IMR-90 (cell line): ENCODE results near the gene ERICH2. TPM values are rescaled to one million over a fixed set of nuclear protein-coding genes. Genes with fewer than 3 reads are reported as not detected.

Source experiments
- ATAC-seq: fragments of 200-7000 bp; cut with Tn5 transposase; 2 replicates; pipeline ENCODE4 v1.9.1; 2020; ENCODE audit warnings: low read depth, mild to moderate bottlenecking, moderate library complexity
- BruUV-seq: library from RNA; stranded (reverse); fragments of 400-500 nt; replicated peaks from 2 replicates; lab custom pipeline; 2021; lab: Mats Ljungman, UMichigan
- CTCF ChIA-PET: fragments of 300-600 bp; formaldehyde crosslinking; extraction: SDS; loops from one replicate; lab custom pipeline; 2021; ENCODE audit warnings: antibody characterized with exemption; lab: Yijun Ruan, JAX
- POLR2A ChIA-PET: fragments of 300-600 bp; sonication (Branson Sonifier 250); formaldehyde crosslinking; loops from one replicate; lab custom pipeline; 2022; ENCODE audit warnings: antibody characterized with exemption; ENCODE audit not compliant: unreplicated experiment; lab: Charles Lee
- DNase-seq: peaks from one replicate; pipeline ENCODE4 v3.0.0; 2013
- H2AFZ ChIP-seq: replicated peaks from 2 replicates; pipeline ENCODE3; 2013; ENCODE audit warnings: low read length, mild to moderate bottlenecking; ENCODE audit not compliant: poor library complexity
- H2AK5ac ChIP-seq: 2 replicates; pipeline ENCODE4 v1.6.1; 2013; ENCODE audit warnings: low read depth, low read length, inconsistent platforms
- H2AK9ac ChIP-seq: replicated peaks from 2 replicates; pipeline ENCODE3; 2013; ENCODE audit warnings: mild to moderate bottlenecking, low read depth, low read length, moderate library complexity; ENCODE audit not compliant: poor library complexity
- H2BK120ac ChIP-seq: 2 replicates; pipeline ENCODE4 v1.6.1; 2013; ENCODE audit warnings: low read depth, low read length, inconsistent platforms
- H2BK15ac ChIP-seq: 3 replicates; pipeline ENCODE4 v1.6.1; 2013; ENCODE audit warnings: low read depth, low read length, inconsistent platforms
- H2BK20ac ChIP-seq: 2 replicates; pipeline ENCODE4 v1.6.1; 2013; ENCODE audit warnings: low read depth, mild to moderate bottlenecking, inconsistent platforms, low read length, moderate library complexity
- H2BK5ac ChIP-seq: 2 replicates; pipeline ENCODE4 v1.6.1; 2013; ENCODE audit warnings: mild to moderate bottlenecking, low read depth, low read length, inconsistent platforms; ENCODE audit not compliant: poor library complexity, severe bottlenecking
- H3K14ac ChIP-seq: replicated peaks from 2 replicates; pipeline ENCODE4 v1.6.1; 2013; ENCODE audit warnings: low read depth, low read length, inconsistent platforms
- H3K18ac ChIP-seq: 2 replicates; pipeline ENCODE4 v1.6.1; 2013; ENCODE audit warnings: low read depth, low read length, control low read depth
- H3K23ac ChIP-seq: 2 replicates; pipeline ENCODE4 v1.6.1; 2013; ENCODE audit warnings: low read depth, low read length, inconsistent platforms
- H3K27ac ChIP-seq: 2 replicates; pipeline ENCODE4 v1.5.1; 2013; ENCODE audit warnings: mild to moderate bottlenecking, control low read depth, low read length; ENCODE audit not compliant: insufficient read depth
- H3K27me3 ChIP-seq: 2 replicates; pipeline ENCODE4 v1.6.1; 2013; ENCODE audit warnings: low read length; ENCODE audit not compliant: control insufficient read depth, insufficient read depth
- H3K36me3 ChIP-seq: 2 replicates; pipeline ENCODE4 v1.6.1; 2013; ENCODE audit warnings: low read length, mixed read lengths; ENCODE audit not compliant: control insufficient read depth, insufficient read depth
- H3K4ac ChIP-seq: 2 replicates; pipeline ENCODE4 v1.6.1; 2013; ENCODE audit warnings: low read depth, low read length, inconsistent platforms
- H3K4me1 ChIP-seq: 2 replicates; pipeline ENCODE4 v1.6.1; 2013; ENCODE audit warnings: low read length, mixed read lengths; ENCODE audit not compliant: control insufficient read depth, insufficient read depth
- H3K4me2 ChIP-seq: 2 replicates; pipeline ENCODE4 v1.6.1; 2013; ENCODE audit warnings: low read depth, mild to moderate bottlenecking, control low read depth, low read length, moderate library complexity
- H3K4me3 ChIP-seq: 2 replicates; pipeline ENCODE4 v1.5.1; 2013; ENCODE audit warnings: low read depth, mild to moderate bottlenecking, control low read depth, low read length, moderate library complexity; ENCODE audit not compliant: insufficient read depth
- H3K56ac ChIP-seq: 2 replicates; pipeline ENCODE4 v1.6.1; 2013; ENCODE audit warnings: low read length, inconsistent platforms; ENCODE audit not compliant: insufficient read depth; ENCODE audit errors: extremely low read depth
- H3K79me1 ChIP-seq, 2 experiments: 2 replicates each; pipeline ENCODE4 v1.6.1; 2013; ENCODE audit warnings: low read length in 2 of 2, inconsistent platforms in 1 of 2, low read depth in 1 of 2
- H3K9ac ChIP-seq: 2 replicates; pipeline ENCODE4 v1.6.1; 2013; ENCODE audit warnings: low read depth, low read length, control low read depth
- H3K9me1 ChIP-seq: 2 replicates; pipeline ENCODE4 v1.6.1; 2013; ENCODE audit warnings: low read length, inconsistent platforms; ENCODE audit not compliant: insufficient read depth
- H3K9me3 ChIP-seq: 2 replicates; pipeline ENCODE4 v1.6.1; 2013; ENCODE audit warnings: low read length; ENCODE audit not compliant: control insufficient read depth, insufficient read depth
- H4K20me1 ChIP-seq: 2 replicates; pipeline ENCODE4 v1.6.1; 2013; ENCODE audit warnings: low read length, inconsistent platforms; ENCODE audit not compliant: insufficient read depth
- H4K5ac ChIP-seq: 2 replicates; pipeline ENCODE4 v1.6.1; 2013; ENCODE audit warnings: mild to moderate bottlenecking, low read depth, low read length, control low read depth
- H4K8ac ChIP-seq, 2 experiments: 2 replicates each; pipeline ENCODE4 v1.6.1; 2013; ENCODE audit warnings: low read depth in 2 of 2, low read length in 2 of 2, control low read depth in 1 of 2, inconsistent platforms in 1 of 2
- H4K91ac ChIP-seq: 2 replicates; pipeline ENCODE4 v1.6.1; 2013; ENCODE audit warnings: low read depth, low read length, inconsistent platforms; ENCODE audit not compliant: insufficient read depth
- BHLHE40 ChIP-seq: fragments of 150-350 bp; IDR thresholded peaks from 2 replicates; pipeline ENCODE4 v1.6.1; 2016; ENCODE audit warnings: mild to moderate bottlenecking, low read depth, low read length
- MAFK ChIP-seq: IDR thresholded peaks from 2 replicates; pipeline ENCODE4 v1.6.1; 2012; ENCODE audit warnings: low read depth, low read length, improper control_type of control experiment
- POLR2A ChIP-seq: IDR thresholded peaks from 2 replicates; pipeline ENCODE4 v1.6.1; 2012; ENCODE audit warnings: mild to moderate bottlenecking, low read depth, low read length
- WGBS, 2 experiments: methylation state at CpG; one replicate each; pipeline versions ENCODE4 v1.1.5 to v1.1.7; 2013; ENCODE audit warnings: missing lambda C conversion rate in 2 of 2; ENCODE audit not compliant: insufficient read length in 1 of 2; ENCODE audit errors: extremely low coverage in 2 of 2; 5-methylcytosine and 5-hydroxymethylcytosine counted together
- dilution Hi-C: fragments of 300-500 bp; cut with HindIII; formaldehyde crosslinking; loops from one replicate; pipeline ENCODE4 v1.14.3; 2018; ENCODE audit warnings: low sequenced_read_pairs; ENCODE audit not compliant: unreplicated experiment
- in situ Hi-C: fragments of 300-500 bp; cut with MboI; formaldehyde crosslinking; loops from 3 replicates; pipeline ENCODE4 v1.14.3; 2019; ENCODE audit warnings: low sequenced_read_pairs, inconsistent platforms, mixed read lengths
- intact Hi-C: fragments of 100-400 bp; cut with micrococcal nuclease; formaldehyde crosslinking; loops from 2 replicates; pipeline ENCODE4 v1.10.0; 2022
- polyA plus RNA-seq, 3 experiments: library from polyadenylated mRNA; depleted of rRNA; stranded (reverse); fragments of >200 nt; gene quantifications; 2 replicates each; pipeline ENCODE4 v1.2.3, GENCODE V29; 2012; ENCODE audit warnings: low replicate concordance in 1 of 3
- total RNA-seq: library from RNA; depleted of rRNA; stranded (reverse); fragments of >200 nt; gene quantifications from 2 replicates; pipeline ENCODE4 v1.2.3, GENCODE V29; 2012

Gene ERICH2
- total and polyA plus RNA-seq, 2 of the 4 experiments (the other 2 are of a cell fraction), result not detected

DNA sequence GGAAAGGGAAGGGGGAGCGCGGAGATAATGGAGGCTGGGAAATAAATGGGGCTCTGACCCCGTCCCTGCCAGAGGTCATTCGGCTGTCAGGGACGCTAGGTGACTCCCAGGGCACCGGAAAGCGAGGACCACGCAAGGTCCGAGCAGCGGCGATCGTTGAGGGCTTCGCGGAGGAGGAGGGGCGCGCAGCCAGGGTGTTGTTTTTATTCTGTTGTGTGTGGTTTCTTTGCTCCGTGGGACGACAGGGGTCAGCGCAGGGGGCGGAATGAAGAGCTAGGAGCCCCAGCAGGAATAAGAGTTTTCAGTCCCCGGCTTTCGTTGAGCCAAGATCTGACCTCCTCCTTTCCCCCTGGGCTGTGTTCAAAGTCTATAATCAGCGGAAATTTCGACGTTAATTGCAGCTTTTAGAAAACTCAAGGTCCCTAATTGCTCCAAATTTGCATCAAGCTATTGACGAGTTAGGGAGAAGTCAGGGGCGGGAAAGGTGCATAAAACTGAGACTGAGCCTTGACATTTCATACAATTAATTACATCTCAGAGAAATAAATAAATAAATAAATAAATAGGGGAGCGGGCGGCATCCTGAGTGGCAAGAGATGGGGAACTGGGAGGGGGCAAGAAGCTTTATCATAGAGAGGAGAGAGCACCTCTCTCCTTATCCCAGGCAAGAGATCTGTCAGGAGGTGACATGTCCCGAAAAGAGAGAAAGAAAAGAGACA lies 48.7 kb downstream of the ERICH2 start:
- peaks cover 94% of the 10 kb centered on the region for H3K27me3 ChIP-seq
- POLR2A ChIA-PET, result no interaction called here
- H3K79me1 ChIP-seq, result no peaks in the 10 kb centered on the region
- H3K18ac ChIP-seq, result no peak overlapping the region
- TF ChIP-seq MAFK, result no peak
- no peak for TF ChIP-seq POLR2A
- no peak for TF ChIP-seq BHLHE40
- no peak overlapping the region for H2AK9ac ChIP-seq
- H3K27ac ChIP-seq, result no peak overlapping the region
- in situ Hi-C loops, result loop anchor here (10.0 to 25.0 kb wide), 4 partner anchors 414 to 1382 kb away; no protein-coding TSS in a partner anchor
- H3K4me3 ChIP-seq, result no peak overlapping the region
- H3K9ac ChIP-seq, result no peak overlapping the region
- CTCF ChIA-PET, result no interaction called here
- H4K5ac ChIP-seq, result no peak overlapping the region
- H3K23ac ChIP-seq, result no peak overlapping the region; the same call in 1 of the 2 replicates
- no peaks in the 10 kb centered on the region for H3K36me3 ChIP-seq
- H2BK20ac ChIP-seq, result no peak overlapping the region
- WGBS, 2 experiments, result 3% methylated on average over 12 of the region's 30 CpGs; no CpG with 5 or more reads in 1 of the 2 experiments
- dilution Hi-C loops, result loop anchor here (25.0 kb wide), 1 partner anchor 407 kb away; no protein-coding TSS in a partner anchor
- intact Hi-C loops, result loop anchor here (10.0 kb wide), 1 partner anchor 884 kb away; no protein-coding TSS in a partner anchor
- no peak overlapping the region for H2AFZ ChIP-seq
- H3K9me1 ChIP-seq, result no peaks in the 10 kb centered on the region
- no peak overlapping the region for H3K4me2 ChIP-seq
- H2BK5ac ChIP-seq, result no peak overlapping the region
- H3K14ac ChIP-seq, result no peak overlapping the region
- H4K8ac ChIP-seq, result no peak overlapping the region
- H2BK120ac ChIP-seq, result no peak overlapping the region
- H4K20me1 ChIP-seq, result no peaks in the 10 kb centered on the region
- no peak overlapping the region for H3K4ac ChIP-seq
- no TSS peak for BruUV-seq
- ATAC-seq (no peak), DNase-seq (no peak)
- H3K4me1 ChIP-seq, result peaks cover 1% of the 10 kb centered on the region; the same call in 1 of the 2 replicates
- no peak overlapping the region for H2BK15ac ChIP-seq
- no peaks in the 10 kb centered on the region; the same call in 1 of the 2 replicates for H3K9me3 ChIP-seq
- no peak overlapping the region for H2AK5ac ChIP-seq
- no peak overlapping the region for H3K56ac ChIP-seq
- no peak overlapping the region for H4K91ac ChIP-seq
